Esophagus muscularis mucosa (tissue), 4 donors: ENCODE results near the gene HAAO. TPM values are rescaled to one million over a fixed set of nuclear protein-coding genes. Genes with fewer than 3 reads are reported as not detected.

Experiments
- DNase-seq: peaks from one replicate; pipeline ENCODE4 v3.0.0-alpha.2; 2017; ENCODE audit errors: extremely low spot score
- H3K27ac ChIP-seq, 4 donors: fragments of 200-600 bp; sonication (generic); replicated peaks in 1 of 4; 1 replicate in 3 of 4; 2 replicates in 1 of 4; pipeline ENCODE4 v1.5.1; 2016 to 2019; ENCODE audit warnings: mild to moderate bottlenecking in 1 of 4
- H3K27me3 ChIP-seq, 4 donors: fragments of 200-600 bp; sonication (generic); one replicate each; pipeline versions ENCODE4 v1.5.1 to v1.6.0; 2016 to 2019
- H3K36me3 ChIP-seq, 4 donors: fragments of 200-600 bp; sonication (generic); one replicate each; pipeline ENCODE4 v1.5.1; 2016 to 2019
- H3K4me1 ChIP-seq, 4 donors: fragments of 200-600 bp; sonication (generic); one replicate each; pipeline ENCODE4 v1.5.1; 2016 to 2019
- H3K4me3 ChIP-seq, 4 donors: fragments of 200-600 bp; sonication (generic); 1 replicate in 2 of 4; 2 replicates in 2 of 4; pipeline ENCODE4 v1.5.1; 2016 to 2019; ENCODE audit warnings: mild to moderate bottlenecking in 4 of 4, moderate library complexity in 1 of 4
- H3K9me3 ChIP-seq, 4 donors: fragments of 200-600 bp; sonication (generic); 1 replicate in 3 of 4; 2 replicates in 1 of 4; pipeline ENCODE4 v1.5.1; 2016 to 2019
- EP300 ChIP-seq: sonication (generic); formaldehyde crosslinking; IDR thresholded peaks from one replicate; pipeline ENCODE4 v1.6.1; 2017; ENCODE audit warnings: antibody characterized with exemption
- POLR2A ChIP-seq: fragments of 450-650 bp; IDR thresholded peaks from one replicate; pipeline ENCODE4 v1.6.1; 2017; ENCODE audit warnings: antibody characterized with exemption, moderate library complexity, mild to moderate bottlenecking, low read depth
- POLR2AphosphoS5 ChIP-seq, 2 donors: sonication (generic); formaldehyde crosslinking; IDR thresholded peaks; one replicate each; pipeline ENCODE4 v1.6.1; 2017; ENCODE audit warnings: antibody characterized with exemption in 2 of 2
- WGBS: methylation state at CpG from one replicate; pipeline ENCODE4 v1.1.5; 2018; 5-methylcytosine and 5-hydroxymethylcytosine counted together
- intact Hi-C: fragments of 100-400 bp; cut with DNase I; formaldehyde crosslinking; loops from one replicate; pipeline ENCODE4 v1.15.1; 2023
- total RNA-seq, 4 donors: library from RNA; depleted of rRNA; stranded (reverse); fragments of >200 nt; gene quantifications; one replicate each; pipeline versions ENCODE4 v1.1.0 to v1.2.1, GENCODE V29; 2016
- TF ChIP-seq, protein P1 (sequence below), 3 experiments: fragments of 200-600 bp in 2 of 3; fragments of 450-650 bp in 1 of 3; sonication (generic) in 2 of 3; IDR thresholded peaks; one replicate each; pipeline ENCODE4 v1.5.1; 2017 to 2019; ENCODE audit warnings: antibody characterized with exemption in 3 of 3, mild to moderate bottlenecking in 2 of 3, moderate library complexity in 1 of 3

HAAO gene
- total RNA-seq, 4 donors from 2014 or later, result 2.9 to 4.8 (median 4.0) TPM

DNA sequence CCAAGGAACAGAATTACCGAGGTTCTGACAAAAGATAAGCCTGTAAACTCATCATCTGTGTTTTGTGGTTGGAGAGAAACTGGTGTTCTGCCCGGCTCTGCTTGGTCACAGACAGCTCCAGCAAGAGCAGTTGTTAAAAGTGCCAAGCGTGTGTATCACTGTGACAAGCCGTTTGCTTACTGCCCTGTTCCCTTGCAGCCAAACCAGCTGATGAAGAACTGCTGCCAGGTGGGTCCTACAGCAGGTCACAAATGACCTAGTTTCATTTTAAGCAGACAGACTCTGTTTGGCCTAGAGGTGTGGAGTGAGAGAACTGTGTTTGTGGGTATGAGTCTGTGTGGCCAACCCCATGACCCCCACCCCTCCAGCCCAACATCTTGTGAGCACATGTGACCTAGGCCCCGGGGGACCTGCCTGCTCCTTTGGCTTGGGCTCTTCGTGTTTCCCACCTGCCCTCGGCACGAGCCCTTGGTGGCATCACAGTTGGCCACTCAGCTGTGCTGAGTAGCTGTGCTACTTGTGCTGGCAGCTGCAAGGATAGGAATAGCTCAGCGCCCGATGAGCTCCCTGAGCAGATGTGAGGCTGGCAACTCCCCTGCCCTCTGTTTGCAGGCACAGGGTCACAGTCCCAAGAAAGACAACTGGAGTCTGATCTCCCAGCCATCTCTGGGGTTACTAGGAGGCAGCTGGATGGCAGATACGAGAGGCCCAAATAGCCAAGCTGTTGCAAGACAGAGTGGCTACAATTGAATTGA is 38.2 kb downstream of the HAAO start:
- H3K27me3 ChIP-seq, result no peaks in the 10 kb centered on the region
- peaks cover 0 to 17% (median 12%) of the 10 kb centered on the region in 4 donors for H3K4me1 ChIP-seq
- TF ChIP-seq, protein P1, sequence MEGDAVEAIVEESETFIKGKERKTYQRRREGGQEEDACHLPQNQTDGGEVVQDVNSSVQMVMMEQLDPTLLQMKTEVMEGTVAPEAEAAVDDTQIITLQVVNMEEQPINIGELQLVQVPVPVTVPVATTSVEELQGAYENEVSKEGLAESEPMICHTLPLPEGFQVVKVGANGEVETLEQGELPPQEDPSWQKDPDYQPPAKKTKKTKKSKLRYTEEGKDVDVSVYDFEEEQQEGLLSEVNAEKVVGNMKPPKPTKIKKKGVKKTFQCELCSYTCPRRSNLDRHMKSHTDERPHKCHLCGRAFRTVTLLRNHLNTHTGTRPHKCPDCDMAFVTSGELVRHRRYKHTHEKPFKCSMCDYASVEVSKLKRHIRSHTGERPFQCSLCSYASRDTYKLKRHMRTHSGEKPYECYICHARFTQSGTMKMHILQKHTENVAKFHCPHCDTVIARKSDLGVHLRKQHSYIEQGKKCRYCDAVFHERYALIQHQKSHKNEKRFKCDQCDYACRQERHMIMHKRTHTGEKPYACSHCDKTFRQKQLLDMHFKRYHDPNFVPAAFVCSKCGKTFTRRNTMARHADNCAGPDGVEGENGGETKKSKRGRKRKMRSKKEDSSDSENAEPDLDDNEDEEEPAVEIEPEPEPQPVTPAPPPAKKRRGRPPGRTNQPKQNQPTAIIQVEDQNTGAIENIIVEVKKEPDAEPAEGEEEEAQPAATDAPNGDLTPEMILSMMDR (IDR thresholded peaks at IDR 0.05), result no peak
- TF ChIP-seq POLR2AphosphoS5 (IDR thresholded peaks at IDR 0.05) (no peak), POLR2A (no peak), EP300 (no peak)
- no peak overlapping the region for H3K4me3 ChIP-seq
- peak; percentile 89 for DNase-seq
- peaks cover 0 to 26% (median 9%) of the 10 kb centered on the region in 4 donors for H3K36me3 ChIP-seq
- intact Hi-C loops, result no loop called here
- no peak overlapping the region for H3K27ac ChIP-seq
- WGBS, result 67% methylated on average over 6 of the region's 11 CpGs
- H3K9me3 ChIP-seq, result no peaks in the 10 kb centered on the region

DNA sequence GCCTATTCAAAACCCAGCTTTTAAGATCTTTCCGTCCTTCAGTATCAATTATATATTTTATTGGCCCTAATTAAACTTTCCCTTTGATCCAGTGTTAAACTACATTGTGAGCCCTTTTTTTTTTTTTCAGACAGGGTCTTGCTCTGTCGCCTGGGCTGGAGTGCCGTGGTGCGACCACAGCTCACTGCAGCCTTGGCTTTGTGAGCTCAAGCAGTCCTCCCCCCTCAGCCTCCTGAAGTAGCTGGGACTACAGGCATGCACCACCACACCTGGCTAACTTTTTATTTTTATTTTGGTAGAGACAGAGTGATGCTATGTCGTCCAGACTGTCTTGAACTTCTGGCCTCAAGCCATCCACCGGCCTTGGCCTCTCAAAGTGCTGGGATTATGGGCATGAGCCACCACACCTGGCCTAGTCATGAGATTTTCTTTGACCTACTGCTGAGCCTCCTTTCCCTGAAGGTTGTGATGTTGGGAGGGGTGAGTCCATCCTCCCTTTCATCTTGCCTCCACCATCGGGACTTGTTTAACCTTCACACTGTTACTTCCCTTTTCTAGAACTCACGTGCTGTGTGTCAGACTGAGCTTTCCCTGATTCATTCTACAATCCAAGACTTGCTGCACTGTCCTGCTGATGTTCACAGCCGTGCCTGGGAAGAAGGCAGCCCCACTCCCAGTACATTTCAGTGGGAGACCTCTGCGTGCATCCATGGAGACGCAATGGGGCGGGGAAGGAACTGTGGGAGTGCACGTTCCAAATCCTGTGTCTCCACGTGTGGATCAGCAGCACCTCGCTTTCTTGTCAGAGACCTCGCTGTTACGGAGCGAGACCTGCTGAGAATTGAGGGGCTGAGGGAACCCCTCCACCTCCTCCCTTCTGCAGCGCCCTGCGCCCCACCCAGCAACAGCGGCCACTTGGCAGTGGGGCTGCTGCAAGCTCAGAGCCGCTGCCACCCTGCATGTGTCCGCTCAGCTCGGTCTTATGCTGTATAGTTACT is 39.3 kb downstream of the HAAO start:
- WGBS, result 88% methylated on average over 24 of the region's 24 CpGs
- H3K4me3 ChIP-seq, result no peak overlapping the region
- H3K27ac ChIP-seq, result no peak overlapping the region
- no peaks in the 10 kb centered on the region for H3K27me3 ChIP-seq
- intact Hi-C loops, result no loop called here
- TF ChIP-seq EP300 (no peak), POLR2AphosphoS5 (IDR thresholded peaks at IDR 0.05) (no peak), POLR2A (no peak)
- TF ChIP-seq, protein P1 (IDR thresholded peaks at IDR 0.05), result no peak
- peaks cover 0 to 30% (median 9%) of the 10 kb centered on the region in 4 donors for H3K36me3 ChIP-seq
- DNase-seq, result peak; percentile 84
- peaks cover 0 to 17% (median 12%) of the 10 kb centered on the region in 4 donors for H3K4me1 ChIP-seq
- H3K9me3 ChIP-seq, result no peaks in the 10 kb centered on the region

DNA sequence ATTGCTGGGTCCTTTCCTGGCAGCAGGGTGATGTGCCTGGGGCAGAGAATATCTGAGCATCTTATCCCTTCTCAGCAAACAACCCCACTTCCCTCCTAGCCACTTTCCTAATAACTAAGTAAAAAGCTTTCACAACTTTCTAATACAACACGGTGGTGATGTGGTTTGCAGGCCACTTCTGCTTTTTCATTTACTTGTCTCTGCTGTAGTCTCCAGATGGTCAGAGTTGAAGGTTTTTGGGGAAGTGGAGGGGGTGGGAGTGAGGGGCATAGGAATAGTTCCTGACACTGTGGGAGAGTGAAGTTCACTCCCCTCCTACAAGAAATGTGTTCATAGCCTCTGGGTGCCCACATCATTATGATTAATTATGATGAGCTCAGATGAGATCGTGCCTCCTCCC is 40.1 kb downstream of the HAAO start:
- no peaks in the 10 kb centered on the region for H3K9me3 ChIP-seq
- 56% methylated on average over 2 of the region's 2 CpGs for WGBS
- peaks cover 0 to 32% (median 9%) of the 10 kb centered on the region in 4 donors for H3K36me3 ChIP-seq
- TF ChIP-seq POLR2A (no peak), EP300 (no peak), POLR2AphosphoS5 (IDR thresholded peaks at IDR 0.05) (no peak)
- TF ChIP-seq, protein P1 (IDR thresholded peaks at IDR 0.05), result no peak
- no peak overlapping the region for H3K4me3 ChIP-seq
- H3K27me3 ChIP-seq, result no peaks in the 10 kb centered on the region
- H3K27ac ChIP-seq, result no peak overlapping the region
- peak; percentile 72 for DNase-seq
- H3K4me1 ChIP-seq, result peaks cover 0 to 17% (median 12%) of the 10 kb centered on the region in 4 donors
- intact Hi-C loops, result no loop called here

DNA sequence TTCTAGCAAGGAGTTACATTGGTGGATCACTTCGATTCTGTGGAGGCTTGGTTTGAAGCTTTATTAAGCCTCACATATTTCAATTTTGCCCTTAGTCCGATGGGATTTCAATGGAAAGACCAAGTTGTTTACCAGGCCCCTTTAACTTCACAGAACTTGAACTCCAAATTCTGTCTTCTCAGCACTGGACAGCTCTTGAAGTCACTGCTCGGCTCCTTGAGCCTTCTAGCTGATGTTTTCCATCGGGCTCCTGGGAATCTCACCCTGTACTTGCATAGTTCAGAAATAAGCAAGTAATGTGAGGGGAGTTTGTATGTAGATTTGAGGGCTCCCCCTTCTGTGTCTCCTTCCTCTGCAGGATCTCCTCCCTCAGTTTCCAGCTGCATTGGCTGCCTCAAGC is 43.5 kb downstream of the HAAO start:
- 92% methylated on average over 4 of the region's 4 CpGs for WGBS
- no peak overlapping the region for H3K4me3 ChIP-seq
- intact Hi-C loops, result no loop called here
- peaks cover 0 to 29% (median 10%) of the 10 kb centered on the region in 4 donors for H3K36me3 ChIP-seq
- peak; percentile 57 for DNase-seq
- H3K9me3 ChIP-seq, result no peaks in the 10 kb centered on the region
- H3K27ac ChIP-seq, result no peak overlapping the region
- no peaks in the 10 kb centered on the region for H3K27me3 ChIP-seq
- no peak for TF ChIP-seq POLR2AphosphoS5 (IDR thresholded peaks at IDR 0.05)
- peaks cover 0 to 10% (median 5%) of the 10 kb centered on the region in 4 donors for H3K4me1 ChIP-seq

DNA sequence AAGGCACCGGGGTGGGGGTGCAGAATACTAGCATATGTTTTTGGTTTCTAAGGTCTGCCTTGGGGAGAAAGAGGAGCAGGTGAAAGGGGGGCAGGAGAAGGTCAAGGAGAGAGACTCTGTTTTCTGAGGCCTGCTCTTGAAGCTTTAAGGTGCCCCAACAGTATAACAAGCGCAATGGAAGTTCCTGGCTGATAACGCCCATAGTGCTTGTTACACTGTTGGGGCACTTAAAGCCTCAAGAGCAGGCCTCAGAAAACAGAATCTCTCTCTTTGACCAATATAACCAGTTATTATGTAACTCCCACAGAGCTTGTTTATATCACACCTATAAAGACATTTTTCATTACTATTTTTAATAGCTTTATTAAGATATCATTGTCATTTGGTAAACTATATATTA is 45.0 kb downstream of the HAAO start:
- no peak overlapping the region for H3K4me3 ChIP-seq
- no peaks in the 10 kb centered on the region for H3K9me3 ChIP-seq
- no peak overlapping the region for H3K27ac ChIP-seq
- no peaks in the 10 kb centered on the region for H3K27me3 ChIP-seq
- no peak for TF ChIP-seq POLR2A
- TF ChIP-seq POLR2AphosphoS5 (IDR thresholded peaks at IDR 0.05), result no peak
- TF ChIP-seq EP300, result no peak
- TF ChIP-seq, protein P1 (IDR thresholded peaks at IDR 0.05), result no peak
- DNase-seq, result peak; percentile 26
- 96% methylated on average over 3 of the region's 3 CpGs for WGBS
- intact Hi-C loops, result no loop called here
- H3K4me1 ChIP-seq, result peaks cover 0 to 5% (median 0%) of the 10 kb centered on the region in 4 donors
- H3K36me3 ChIP-seq, result peaks cover 0 to 18% (median 5%) of the 10 kb centered on the region in 4 donors
